GM18526 (cell line): ENCODE measurements around the gene KLF3.

Experiments
- POLR2A ChIP-seq: IDR thresholded peaks from 3 replicates; pipeline ENCODE4 v1.6.1; 2011; ENCODE audit not compliant: insufficient read length; ENCODE audit errors: extremely low read depth

The KLF3 gene

DNA sequence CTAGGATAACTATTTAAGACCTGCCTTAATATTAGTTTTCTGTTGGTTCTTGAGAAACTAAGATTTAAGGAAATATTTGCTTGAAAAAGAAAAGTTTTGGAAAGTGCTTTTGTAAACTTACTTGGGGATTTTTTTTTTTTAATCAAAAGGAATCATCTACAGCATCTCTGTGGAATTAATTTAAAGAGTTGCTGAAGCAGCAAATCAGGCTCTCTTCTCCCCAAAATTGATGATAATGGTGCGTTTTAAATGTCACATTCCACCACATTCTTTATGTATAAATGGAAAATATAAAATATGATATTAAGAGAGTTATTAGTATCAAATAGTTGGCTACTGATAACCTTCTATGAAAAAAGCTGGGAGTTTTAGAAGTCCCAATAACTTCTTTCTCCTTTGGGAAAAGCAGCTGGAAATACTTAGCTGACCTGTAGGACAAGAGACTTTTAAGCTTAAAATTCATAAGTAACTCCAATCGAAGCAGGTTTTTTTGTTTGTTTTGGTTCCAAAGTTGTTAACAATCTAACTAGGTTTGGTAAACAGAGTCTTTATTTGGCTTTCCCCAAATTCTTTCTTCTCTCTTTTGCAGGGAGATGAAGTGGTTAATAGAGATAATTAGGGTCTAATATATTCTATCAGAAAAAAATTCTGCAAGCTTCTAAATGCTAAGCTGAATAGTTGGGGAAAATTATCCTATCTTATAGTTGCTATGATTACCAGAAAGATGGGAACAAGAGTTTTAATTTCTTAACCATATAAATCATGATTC, 4.4 kb downstream of the KLF3 start:
- no peak for TF ChIP-seq POLR2A

DNA sequence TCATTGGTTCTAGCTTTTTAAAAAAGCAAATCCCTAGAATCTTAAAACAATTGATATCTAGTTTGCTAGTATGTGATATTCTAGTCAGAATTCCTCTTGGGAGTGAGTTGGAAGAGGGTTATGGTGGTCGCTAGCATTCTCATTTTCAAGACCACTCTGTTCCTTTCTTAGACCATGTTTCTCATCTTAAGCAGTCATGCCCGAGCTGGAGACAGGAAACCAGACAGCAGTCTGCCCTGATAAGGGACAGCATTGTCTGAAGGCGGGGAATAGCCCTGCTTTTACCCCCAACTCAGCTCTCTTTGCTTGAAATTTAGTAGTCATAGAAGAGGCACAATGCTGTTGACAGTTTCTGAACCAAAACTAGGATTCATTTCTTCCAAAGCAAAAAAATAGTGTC, 5.2 kb downstream of the KLF3 start:
- TF ChIP-seq POLR2A: no peak

DNA sequence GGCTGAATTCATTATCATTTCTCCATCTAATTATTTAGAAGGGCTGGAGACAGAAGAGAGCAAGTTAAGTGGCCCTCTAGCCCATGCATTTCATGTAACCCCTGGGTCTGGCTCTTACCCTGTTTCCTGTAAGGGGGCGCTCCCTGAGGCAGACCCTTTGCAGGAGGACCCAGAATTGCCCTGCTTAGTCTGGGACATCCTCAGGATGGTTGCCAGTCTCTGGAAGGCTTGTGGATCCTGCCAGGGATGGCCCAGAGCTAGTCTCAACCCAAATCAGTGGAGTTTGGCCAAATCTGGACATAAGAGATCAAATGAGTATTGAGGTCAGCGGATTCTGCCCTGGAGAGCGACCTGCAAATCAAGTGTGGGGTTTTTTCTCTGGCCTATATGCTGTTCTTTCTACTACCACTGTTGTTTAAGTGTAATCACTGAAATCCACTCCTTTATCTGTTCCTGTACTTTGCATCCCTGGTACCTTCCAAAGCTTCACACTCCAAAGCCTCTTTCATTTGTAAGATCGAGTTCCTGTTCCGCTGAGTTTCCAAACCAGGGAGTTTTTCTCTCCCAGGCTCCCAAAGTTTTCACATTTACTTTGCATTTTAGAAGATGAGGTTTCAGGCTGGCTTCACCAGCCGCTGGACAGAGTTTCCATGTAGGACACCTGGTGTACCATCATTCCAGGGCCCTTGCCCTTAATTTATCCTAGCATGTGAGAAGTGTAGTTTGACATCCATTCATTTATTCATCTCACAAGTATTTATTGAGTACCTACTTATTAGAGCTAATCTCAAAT, 6.3 kb downstream of the KLF3 start:
- TF ChIP-seq POLR2A: no peak

DNA sequence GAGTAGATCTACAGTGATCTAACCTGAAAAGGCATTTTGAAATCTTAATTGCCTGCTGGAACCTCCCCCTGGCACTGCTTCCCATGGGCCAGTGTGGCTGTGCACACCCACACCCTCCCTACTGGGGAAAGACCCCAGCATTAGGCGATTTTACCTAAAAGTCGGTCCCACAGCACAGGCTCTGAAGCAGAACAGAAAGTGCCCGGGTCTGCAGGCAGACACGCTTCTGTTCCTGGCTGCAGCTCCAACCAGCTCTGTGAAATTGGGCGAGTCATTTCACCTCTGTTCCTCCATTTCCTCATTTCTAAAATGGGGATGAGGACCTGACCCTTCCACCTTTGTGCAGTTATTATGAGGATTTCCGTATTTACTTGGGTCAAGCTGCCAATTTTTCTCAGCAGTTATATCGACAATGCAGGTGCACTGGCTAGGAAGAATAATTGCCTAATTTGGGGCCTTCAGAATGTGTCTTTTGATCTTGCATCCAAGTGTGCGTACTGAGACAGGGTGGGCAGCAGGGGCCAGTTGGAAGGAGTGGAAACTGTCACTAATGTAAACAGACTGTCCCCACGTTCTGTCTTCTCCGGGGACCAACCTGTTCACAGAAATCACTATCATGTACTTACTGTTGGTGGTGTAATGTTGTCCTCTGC, 7.1 kb downstream of the KLF3 start:
- no peak for TF ChIP-seq POLR2A

DNA sequence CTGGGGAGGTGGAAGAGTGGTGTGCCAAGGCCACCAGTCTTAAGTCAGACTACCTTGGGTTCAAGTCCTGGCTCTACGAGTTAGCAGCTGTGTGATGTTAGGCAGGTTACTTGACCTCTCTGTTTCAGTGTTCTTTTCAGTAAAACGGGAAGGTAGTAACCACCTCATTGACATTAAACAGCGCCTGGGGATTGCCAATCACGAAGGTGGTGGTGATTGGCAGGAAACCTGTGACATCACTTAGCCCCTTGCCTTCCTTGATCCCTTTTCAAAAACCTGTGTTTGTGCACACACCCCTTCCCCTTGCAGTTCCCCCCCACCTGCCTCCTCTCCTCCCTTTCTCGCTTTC, 7.6 kb downstream of the KLF3 start:
- no peak for TF ChIP-seq POLR2A

DNA sequence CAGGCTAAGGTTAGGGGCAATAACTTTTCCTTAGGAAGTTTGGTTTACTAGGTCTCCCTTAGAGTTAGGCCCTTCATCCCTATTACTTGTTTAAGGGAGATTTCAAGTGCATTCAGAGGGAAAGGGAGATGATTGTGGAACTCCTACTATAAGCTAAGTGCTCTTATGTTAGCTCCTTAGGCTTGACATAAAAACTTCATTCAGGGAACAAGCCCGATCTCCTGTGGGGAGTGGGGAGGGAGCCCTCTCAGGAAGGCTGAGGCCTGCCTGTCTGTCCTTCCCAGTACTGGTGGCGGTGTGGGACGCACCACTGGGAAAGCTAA, 8.0 kb downstream of the KLF3 start:
- no peak for TF ChIP-seq POLR2A

DNA sequence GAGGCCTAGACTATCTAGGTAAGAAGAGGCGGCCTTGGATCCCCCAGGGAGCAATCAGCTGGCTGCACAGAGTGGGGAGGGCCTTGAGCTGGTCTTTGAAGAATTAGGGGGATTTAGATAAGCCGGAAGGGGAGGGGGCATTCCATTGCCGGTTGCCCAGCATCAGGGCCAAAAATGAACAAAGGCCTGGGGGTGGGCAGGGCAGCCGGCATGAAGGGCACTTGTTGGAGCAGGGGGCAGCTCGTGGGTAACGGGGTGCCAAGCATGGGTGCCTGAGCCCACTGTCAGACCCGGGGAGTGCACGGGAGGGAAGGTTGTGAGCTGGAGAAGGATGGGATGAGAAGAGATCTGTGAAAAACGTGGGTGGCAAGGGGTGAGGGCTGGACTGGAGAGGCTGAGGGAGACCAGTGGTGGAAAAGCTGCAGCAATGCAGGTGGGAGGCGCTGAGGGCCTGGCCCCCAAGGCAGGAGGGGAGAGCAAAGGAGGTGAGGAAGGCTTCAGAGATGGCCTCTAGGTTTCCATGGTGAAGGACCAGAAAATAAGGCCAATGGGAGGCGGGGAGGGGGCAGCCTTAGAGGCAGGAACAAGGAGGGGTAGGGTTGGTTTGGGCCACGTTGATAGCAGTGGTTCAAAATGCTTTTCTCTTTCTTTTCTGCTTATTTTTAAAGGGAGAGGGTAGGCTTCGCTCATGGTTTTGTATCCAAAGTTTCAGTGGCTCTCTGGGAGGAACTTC, 8.6 kb downstream of the KLF3 start:
- TF ChIP-seq POLR2A: no peak

DNA sequence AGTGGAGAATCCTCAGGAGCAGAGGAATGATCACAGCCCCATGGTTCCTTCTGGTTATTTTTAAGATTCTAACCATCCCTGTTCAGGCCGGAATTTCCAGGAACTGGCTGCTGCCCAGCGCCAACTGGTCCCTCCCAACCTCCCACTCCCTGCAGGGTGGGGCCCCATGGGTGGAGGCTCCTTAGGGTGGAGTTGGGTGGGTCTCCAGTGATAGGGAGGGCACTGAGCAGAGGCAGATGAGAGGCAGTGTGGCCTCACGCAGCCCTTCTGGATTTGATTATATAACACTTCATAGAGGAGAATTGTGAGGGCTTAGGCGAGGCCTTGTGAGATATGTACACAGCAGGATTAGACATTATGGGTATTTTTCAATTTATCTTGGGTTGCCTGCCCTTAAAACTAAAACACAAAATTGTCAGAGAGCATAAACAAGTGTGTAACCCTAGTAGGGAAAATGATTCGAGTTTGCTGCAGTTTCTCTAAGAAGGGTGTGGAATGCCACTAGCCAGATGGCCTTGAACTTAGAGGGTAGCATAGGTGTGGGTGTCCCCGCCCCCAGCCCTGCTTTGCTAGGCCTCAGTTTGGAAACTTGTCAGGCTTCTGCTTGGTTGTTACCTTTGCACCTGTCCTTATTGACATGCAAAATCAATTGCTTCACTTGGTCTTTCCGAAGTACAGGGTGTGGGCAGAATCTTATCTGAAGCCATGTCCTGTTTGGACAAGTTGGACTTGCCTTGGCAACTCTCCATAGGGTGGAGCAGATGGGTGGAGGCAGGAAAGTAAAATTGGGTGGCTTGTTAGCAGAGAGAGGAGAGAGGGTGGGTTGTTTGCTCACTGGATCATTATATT, 9.4 kb downstream of the KLF3 start:
- TF ChIP-seq POLR2A: no peak

DNA sequence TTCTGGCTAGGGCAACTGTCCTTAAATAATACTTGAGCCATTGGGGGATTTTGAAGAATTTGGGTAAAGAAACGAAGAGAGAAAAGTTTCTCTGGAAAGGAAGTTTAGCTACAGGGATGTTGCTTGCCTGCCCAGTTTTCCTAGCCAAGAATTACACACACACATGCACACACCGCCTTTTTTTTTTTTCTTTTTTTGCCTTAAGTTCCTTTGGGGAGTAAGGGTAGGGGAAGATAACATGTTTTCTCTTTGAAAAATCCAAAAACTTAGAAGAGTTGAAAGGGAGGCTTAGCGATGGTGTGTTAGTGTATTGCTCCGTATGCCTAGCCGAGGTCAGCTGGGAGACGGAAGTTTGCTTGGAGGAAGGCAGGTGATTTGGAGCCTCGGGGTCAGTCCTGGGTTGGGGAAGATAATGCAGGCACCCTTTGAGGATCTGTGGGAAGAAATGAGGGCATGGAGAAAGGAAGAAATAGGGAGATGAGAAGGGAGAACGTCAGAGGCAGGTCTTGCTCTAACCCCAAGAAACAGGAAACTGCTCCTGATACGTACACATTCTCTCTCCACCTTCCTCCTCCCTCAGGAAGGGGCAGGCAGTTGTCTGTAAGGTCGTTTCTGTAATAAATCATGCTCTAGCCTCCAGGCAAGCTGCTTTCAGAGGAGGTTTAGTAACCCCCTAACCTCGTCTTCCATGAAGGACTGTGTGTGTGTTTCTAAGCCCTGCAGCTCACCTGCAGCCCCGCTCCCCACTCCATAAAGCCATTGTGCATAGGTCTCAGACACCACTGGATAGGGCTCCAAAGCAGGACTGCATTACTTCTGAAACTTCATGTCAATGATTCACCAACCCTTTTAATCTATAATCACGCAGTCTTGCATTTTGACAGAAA, 10.5 kb downstream of the KLF3 start:
- no peak for TF ChIP-seq POLR2A

DNA sequence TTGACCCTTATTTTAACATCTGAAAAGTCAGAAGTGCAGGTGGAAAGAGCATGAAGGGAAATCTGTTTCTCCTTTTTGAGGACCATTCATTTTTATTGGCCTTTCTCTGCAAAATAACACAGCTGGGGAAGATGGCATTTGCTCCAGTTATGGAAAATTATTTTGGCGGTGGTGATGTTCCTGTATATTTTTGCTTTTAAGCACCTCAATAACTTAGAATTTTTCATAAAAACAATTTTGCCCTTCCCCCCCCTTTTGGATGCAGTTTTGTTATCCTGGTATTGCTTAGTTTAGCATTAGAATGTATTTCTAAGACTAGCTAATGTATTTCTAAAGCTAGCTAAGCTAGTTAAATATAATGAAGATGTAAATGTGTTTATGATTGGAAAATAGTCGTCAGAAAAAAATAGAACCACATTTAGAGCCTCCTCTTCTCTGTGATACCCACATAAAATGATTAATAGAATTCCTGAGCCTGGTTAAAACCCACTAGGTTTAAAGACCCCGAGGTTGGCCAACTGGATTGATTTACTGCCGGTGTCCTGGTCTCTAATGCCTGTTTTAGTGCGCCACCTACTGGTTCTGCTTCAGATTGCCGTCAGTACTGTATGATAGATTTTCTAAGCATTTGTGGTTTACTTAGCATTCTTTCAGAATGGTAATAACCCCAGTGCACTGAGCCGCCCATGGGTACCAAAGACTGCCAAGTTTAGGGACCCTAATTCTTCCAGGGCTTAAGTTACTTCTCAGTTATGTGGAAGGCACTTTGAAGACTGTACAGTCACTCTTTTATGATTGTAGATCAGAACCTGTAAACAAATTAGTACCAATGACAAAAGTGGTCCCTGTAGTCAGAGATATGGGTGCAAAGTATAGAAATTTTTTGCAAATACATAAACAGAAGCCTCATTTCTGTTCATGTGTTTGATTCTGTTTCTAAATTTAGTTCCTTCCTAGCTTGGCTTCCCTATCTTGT, 11.4 kb downstream of the KLF3 start:
- TF ChIP-seq POLR2A: no peak

DNA sequence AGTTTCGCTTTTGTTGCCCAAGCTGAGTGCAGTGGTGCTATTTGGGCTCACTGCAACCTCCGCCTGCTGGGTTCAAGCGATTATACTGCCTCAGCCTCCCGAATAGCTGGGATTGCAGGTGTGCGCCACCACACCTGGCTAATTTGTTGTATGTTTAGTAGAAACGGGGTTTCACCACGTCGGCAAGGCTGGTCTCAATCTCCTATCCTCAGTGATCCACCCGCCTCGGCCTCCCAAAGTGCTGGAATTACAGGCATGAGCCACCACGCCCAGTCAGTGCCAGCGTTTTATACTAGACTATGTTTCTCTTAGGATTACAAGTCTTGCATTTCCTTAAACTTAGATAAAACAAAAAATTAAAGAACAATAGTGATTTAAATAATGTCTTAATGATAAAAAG, 13.0 kb downstream of the KLF3 start:
- TF ChIP-seq POLR2A: no peak

DNA sequence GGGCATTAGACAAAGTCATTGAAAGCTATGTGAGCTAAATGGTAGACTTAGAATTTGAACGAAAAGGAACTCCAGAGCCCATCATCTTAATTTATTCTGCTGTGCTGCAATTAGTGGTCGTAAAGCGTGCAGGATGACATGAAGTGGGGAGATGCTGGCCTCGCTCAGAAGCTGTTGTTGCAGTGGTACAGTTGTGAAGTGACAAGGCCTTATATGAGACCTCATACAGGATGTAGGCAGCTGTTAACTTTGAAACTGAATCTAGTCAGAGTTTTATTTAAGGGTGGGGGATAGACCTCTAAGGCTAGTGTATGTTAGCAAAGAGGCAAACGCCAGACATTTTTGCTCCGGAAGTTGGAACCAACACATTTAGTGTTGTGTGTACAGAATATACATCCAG, 13.4 kb downstream of the KLF3 start:
- TF ChIP-seq POLR2A: no peak

DNA sequence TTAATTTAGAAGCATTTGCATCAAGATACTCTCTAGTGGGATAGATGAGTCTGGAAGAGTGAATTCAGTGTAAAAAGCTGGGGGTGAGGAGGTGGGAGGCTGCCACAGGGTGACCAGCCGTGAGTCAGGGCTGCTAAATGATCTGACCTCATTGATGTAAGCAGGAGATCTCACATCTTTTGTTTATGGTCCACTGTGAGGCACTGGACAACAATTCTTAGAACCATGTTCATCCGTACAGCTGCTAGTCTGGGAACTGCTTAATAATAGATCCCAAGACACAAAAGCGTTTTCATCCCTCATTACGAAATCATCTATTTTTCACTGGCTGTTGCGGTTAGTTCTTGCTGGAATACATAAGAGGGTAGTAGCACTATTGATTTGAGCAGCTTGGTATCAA, 14.1 kb downstream of the KLF3 start:
- TF ChIP-seq POLR2A: no peak

DNA sequence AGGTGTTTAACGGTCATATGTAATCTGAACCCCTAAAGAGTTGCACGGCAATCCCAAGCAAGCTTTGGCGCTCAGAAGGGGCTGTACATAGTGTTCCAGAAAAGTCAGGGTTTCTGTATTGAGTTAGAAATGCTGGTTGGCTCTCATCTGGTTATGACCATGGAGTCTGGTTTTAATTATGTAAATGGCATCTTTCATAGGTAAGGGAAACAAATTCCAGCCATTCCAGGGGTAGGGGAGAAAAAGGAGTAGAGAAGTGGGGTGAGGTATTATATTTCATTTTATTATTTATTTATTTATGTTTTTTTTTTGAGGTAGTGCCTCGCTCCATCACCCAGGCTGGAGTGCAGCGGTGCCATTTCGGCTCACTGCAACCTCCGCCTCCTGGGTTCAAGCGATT, 15.9 kb downstream of the KLF3 start:
- no peak for TF ChIP-seq POLR2A
